GM12878 (cell line): ENCODE results near the gene KICS2. TPM values are rescaled to one million over a fixed set of nuclear protein-coding genes. Genes with fewer than 3 reads are reported as not detected.

Experiments
- ATAC-seq: fragments of 200-7000 bp; cut with Tn5 transposase; 3 replicates; pipeline ENCODE4 v1.9.1; 2020; ENCODE audit warnings: mild to moderate bottlenecking, moderate library complexity
- BruUV-seq: library from RNA; stranded (reverse); fragments of 400-500 nt; replicated peaks from 2 replicates; lab custom pipeline; 2021; lab: Mats Ljungman, UMichigan
- CTCF ChIA-PET: fragments of 300-600 bp; sonication (Branson Sonifier 250); formaldehyde crosslinking; extraction: SDS; loops from one replicate; lab custom pipeline; 2021; ENCODE audit warnings: inconsistent platforms; lab: Yijun Ruan, JAX
- POLR2A ChIA-PET: fragments of 350-600 bp; formaldehyde crosslinking; extraction: SDS; loops from one replicate; lab custom pipeline; 2021; ENCODE audit warnings: inconsistent platforms; lab: Charles Lee
- RAD21 ChIA-PET: fragments of 300-600 bp; sonication (Branson Sonifier 250); formaldehyde crosslinking; loops from one replicate; lab custom pipeline; 2023; ENCODE audit warnings: antibody characterized with exemption; ENCODE audit not compliant: unreplicated experiment; lab: Charles Lee
- SMC1A ChIA-PET: fragments of 300-600 bp; sonication (Branson Sonifier 250); formaldehyde crosslinking; loops from one replicate; lab custom pipeline; 2023; ENCODE audit not compliant: unreplicated experiment, uncharacterized antibody; lab: Charles Lee
- DNase-seq: peaks from one replicate; pipeline ENCODE4 v3.0.0-alpha.2; 2011; ENCODE audit warnings: low read depth, low spot score
- FAIRE-seq: peaks from 3 replicates; lab custom pipeline; 2011; peaks lifted over from hg19 to GRCh38; lab: Jason Lieb, UNC
- H2AFZ ChIP-seq: 2 replicates; pipeline ENCODE4 v1.6.0; 2011; ENCODE audit warnings: low read depth, low read length, control low read depth; ENCODE audit not compliant: control insufficient read depth
- H3K27ac ChIP-seq: 2 replicates; pipeline ENCODE4 v1.5.1; 2011; ENCODE audit warnings: control low read depth; ENCODE audit not compliant: control insufficient read depth, insufficient read depth
- H3K27me3 ChIP-seq, 2 experiments: replicated peaks in 1 of 2; 2 replicates each; pipeline versions ENCODE4 v1.6.0 to v1.6.1; 2011; ENCODE audit warnings: low read length in 1 of 2; ENCODE audit not compliant: control insufficient read depth in 2 of 2, insufficient read depth in 2 of 2
- H3K36me3 ChIP-seq, 2 experiments: 2 replicates each; pipeline ENCODE4 v1.5.1; 2011; ENCODE audit warnings: low read length in 1 of 2; ENCODE audit not compliant: control insufficient read depth in 2 of 2, insufficient read depth in 2 of 2
- H3K4me1 ChIP-seq: 2 replicates; pipeline ENCODE4 v1.6.1; 2011; ENCODE audit warnings: mild to moderate bottlenecking, low read length, moderate library complexity, mixed read lengths; ENCODE audit not compliant: control insufficient read depth, insufficient read depth
- H3K4me2 ChIP-seq: 2 replicates; pipeline ENCODE4 v1.6.0; 2011; ENCODE audit warnings: control low read depth; ENCODE audit not compliant: control insufficient read depth, insufficient read depth
- H3K4me3 ChIP-seq: fragments of 200-600 bp; sonication (generic); 2 replicates; pipeline ENCODE4 v1.5.1; 2016
- H3K79me2 ChIP-seq: 2 replicates; pipeline ENCODE4 v1.6.0; 2011; ENCODE audit warnings: low read length; ENCODE audit not compliant: control insufficient read depth, insufficient read depth
- H3K9ac ChIP-seq: 2 replicates; pipeline ENCODE4 v1.8.0; 2011; ENCODE audit warnings: low read length, control low read depth, mixed read lengths; ENCODE audit not compliant: control insufficient read depth, insufficient read depth
- H3K9me3 ChIP-seq: replicated peaks from 3 replicates; pipeline ENCODE4 v1.5.1; 2011; ENCODE audit warnings: mild to moderate bottlenecking, low read length; ENCODE audit not compliant: control insufficient read depth, insufficient read depth
- H4K20me1 ChIP-seq: 2 replicates; pipeline ENCODE4 v1.6.0; 2011; ENCODE audit not compliant: control insufficient read depth, insufficient read depth
- BCL11A ChIP-seq: IDR thresholded peaks from 2 replicates; pipeline ENCODE4 v1.6.1; 2011; ENCODE audit warnings: low read depth, low read length
- CBFB ChIP-seq: IDR thresholded peaks from 2 replicates; pipeline ENCODE4 v1.6.1; 2016; ENCODE audit warnings: antibody characterized with exemption, low read depth
- LARP7 ChIP-seq: fragments of 450-650 bp; IDR thresholded peaks from 2 replicates; pipeline ENCODE4 v1.6.1; 2017; ENCODE audit warnings: mild to moderate bottlenecking
- MTA2 ChIP-seq: fragments of 450-650 bp; IDR thresholded peaks from 2 replicates; pipeline ENCODE4 v1.6.1; 2016; ENCODE audit warnings: low read depth, mild to moderate bottlenecking, moderate library complexity
- NR2C2 ChIP-seq: IDR thresholded peaks from 2 replicates; pipeline ENCODE4 v1.6.1; 2011; ENCODE audit warnings: borderline replicate concordance, low read depth; ENCODE audit not compliant: control insufficient read depth, insufficient read length
- RBBP5 ChIP-seq: fragments of 200-600 bp; sonication (generic); conservative IDR thresholded peaks from 2 replicates; pipeline ENCODE4 v1.6.1; 2016
- ZNF24 ChIP-seq: fragments of 450-650 bp; IDR thresholded peaks from 2 replicates; pipeline ENCODE4 v1.6.1; 2017; ENCODE audit warnings: antibody characterized with exemption, mild to moderate bottlenecking
- WGBS: methylation state at CpG from one replicate; pipeline ENCODE4 v1.1.6; 2016; ENCODE audit warnings: low lambda C conversion rate; ENCODE audit not compliant: insufficient replicate concordance, insufficient coverage; ENCODE audit errors: missing lambda C conversion rate; 5-methylcytosine and 5-hydroxymethylcytosine counted together
- in situ Hi-C: fragments of 300-500 bp; cut with MboI; formaldehyde crosslinking; loops from 9 replicates; pipeline ENCODE4 v1.14.3; 2018; ENCODE audit warnings: mixed read lengths
- intact Hi-C: fragments of 100-400 bp; cut with micrococcal nuclease; formaldehyde crosslinking; loops from one replicate; pipeline ENCODE4 v1.14.2; 2022; ENCODE audit not compliant: unreplicated experiment
- polyA plus RNA-seq, 11 experiments: library from polyadenylated mRNA; depleted of rRNA in 4 of 11; unstranded in 6 of 11; stranded (reverse) in 5 of 11; fragments of >200 nt; fragmentation: Nextera tagmentation in 4 of 11; fragmentation: Illumina TruSeq in 1 of 11; extraction: Ambion mirVana in 4 of 11; extraction: Trizol in 1 of 11; gene quantifications; 1 replicate in 1 of 11; 2 replicates in 10 of 11; pipeline versions ENCODE4 v1.2.1 to v1.2.3, GENCODE V29; 2011 to 2016; ENCODE audit warnings: inconsistent platforms in 2 of 11, missing spikeins in 2 of 11, low read depth in 1 of 11
- total RNA-seq, 4 experiments: library from RNA; depleted of rRNA in 3 of 4; stranded (reverse); fragments of >200 nt in 3 of 4; fragmentation: Illumina TruSeq in 1 of 4; extraction: Trizol in 1 of 4; gene quantifications; 2 replicates each; pipeline versions ENCODE4 v1.2.1 to v1.2.3, GENCODE V29; 2013 to 2021
- TF ChIP-seq, protein P1 (sequence below): fragments of 450-650 bp; IDR thresholded peaks from 2 replicates; pipeline ENCODE4 v1.6.1; 2017; ENCODE audit warnings: mild to moderate bottlenecking, moderate library complexity
- TF ChIP-seq, protein P2 (sequence below): IDR thresholded peaks from 2 replicates; pipeline ENCODE4 v1.6.1; 2012; ENCODE audit warnings: low read length, inconsistent platforms
- TF ChIP-seq, protein P3 (sequence below): IDR thresholded peaks from 2 replicates; pipeline ENCODE4 v1.6.1; 2011; ENCODE audit warnings: low read depth, low read length, improper control_type of control experiment, borderline replicate concordance
- TF ChIP-seq, protein P4 (sequence below): fragments of 450-650 bp; IDR thresholded peaks from 2 replicates; pipeline ENCODE4 v1.6.1; 2017; ENCODE audit warnings: mild to moderate bottlenecking

KICS2 gene
- total and polyA plus RNA-seq, 10 of the 15 experiments (the other 5 are each of a cell fraction or from before 2014, with no cell fraction given): 3.9 to 13.1 (median 9.5) TPM

DNA sequence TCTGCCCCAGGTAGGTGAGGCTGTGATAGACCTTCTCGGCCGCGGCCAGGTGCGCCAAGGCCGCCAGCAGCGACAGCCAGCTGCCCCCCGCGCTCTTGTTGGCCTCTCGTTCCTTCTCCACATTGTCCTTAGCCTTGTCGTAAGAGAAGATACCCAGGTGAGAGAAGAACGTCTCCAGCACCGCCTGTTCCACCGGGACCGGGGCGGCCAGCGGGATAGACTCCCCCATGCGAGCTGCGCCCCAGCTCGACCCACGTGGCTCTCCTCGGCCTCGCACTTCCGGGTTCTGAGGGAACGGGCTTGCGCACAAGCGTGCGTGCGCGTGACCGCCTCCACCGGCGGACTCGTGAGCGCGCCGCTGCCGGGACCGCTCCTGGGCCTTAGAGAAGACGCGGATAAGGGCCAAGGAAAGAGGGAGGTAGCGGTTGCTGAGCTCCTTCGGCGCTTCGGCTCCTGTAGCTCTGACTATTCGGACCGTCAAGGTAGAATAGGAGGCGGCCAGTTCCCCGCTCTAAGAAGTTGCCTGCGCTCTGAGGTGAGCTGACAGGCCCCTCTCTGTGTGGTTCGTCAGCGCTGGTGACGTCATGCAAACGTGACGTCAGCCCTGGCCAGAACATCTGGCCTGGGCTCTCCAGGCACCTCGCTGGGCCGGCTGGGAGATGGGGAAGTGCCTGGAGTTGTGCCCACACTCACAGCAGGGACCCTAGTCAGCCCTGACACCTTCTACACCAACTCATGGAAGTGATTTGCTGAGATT is at the start of gene KICS2 (continued):
- TF ChIP-seq, protein P1, sequence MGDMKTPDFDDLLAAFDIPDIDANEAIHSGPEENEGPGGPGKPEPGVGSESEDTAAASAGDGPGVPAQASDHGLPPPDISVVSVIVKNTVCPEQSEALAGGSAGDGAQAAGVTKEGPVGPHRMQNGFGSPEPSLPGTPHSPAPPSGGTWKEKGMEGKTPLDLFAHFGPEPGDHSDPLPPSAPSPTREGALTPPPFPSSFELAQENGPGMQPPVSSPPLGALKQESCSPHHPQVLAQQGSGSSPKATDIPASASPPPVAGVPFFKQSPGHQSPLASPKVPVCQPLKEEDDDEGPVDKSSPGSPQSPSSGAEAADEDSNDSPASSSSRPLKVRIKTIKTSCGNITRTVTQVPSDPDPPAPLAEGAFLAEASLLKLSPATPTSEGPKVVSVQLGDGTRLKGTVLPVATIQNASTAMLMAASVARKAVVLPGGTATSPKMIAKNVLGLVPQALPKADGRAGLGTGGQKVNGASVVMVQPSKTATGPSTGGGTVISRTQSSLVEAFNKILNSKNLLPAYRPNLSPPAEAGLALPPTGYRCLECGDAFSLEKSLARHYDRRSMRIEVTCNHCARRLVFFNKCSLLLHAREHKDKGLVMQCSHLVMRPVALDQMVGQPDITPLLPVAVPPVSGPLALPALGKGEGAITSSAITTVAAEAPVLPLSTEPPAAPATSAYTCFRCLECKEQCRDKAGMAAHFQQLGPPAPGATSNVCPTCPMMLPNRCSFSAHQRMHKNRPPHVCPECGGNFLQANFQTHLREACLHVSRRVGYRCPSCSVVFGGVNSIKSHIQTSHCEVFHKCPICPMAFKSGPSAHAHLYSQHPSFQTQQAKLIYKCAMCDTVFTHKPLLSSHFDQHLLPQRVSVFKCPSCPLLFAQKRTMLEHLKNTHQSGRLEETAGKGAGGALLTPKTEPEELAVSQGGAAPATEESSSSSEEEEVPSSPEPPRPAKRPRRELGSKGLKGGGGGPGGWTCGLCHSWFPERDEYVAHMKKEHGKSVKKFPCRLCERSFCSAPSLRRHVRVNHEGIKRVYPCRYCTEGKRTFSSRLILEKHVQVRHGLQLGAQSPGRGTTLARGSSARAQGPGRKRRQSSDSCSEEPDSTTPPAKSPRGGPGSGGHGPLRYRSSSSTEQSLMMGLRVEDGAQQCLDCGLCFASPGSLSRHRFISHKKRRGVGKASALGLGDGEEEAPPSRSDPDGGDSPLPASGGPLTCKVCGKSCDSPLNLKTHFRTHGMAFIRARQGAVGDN: peak; percentile 54

DNA sequence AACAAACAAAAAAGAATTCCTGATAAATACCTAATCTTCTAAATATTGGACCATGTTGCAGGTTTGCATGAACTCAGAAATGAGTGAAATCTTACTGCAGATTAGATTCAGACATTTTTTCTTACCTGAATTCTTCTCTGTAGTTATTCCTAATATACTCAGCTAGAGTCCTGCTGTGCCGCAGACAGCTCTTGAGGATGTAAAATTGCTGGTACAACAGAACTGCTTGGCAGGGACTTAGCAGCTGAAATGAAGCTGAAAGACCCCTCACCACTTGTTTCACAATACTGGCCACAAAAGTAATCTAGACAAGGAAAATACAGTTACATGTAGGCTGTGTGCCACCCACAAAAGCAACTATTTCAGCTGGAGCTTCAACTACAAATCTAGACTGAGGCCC is 48.3 kb upstream of the KICS2 start:
- FAIRE-seq (no peak), ATAC-seq (no peak), DNase-seq (no peak)
- TF ChIP-seq BCL11A (no peak), NR2C2 (no peak), MTA2 (no peak), LARP7 (no peak), ZNF24 (no peak), CBFB (no peak), RBBP5 (no peak)
- TF ChIP-seq, protein P2, sequence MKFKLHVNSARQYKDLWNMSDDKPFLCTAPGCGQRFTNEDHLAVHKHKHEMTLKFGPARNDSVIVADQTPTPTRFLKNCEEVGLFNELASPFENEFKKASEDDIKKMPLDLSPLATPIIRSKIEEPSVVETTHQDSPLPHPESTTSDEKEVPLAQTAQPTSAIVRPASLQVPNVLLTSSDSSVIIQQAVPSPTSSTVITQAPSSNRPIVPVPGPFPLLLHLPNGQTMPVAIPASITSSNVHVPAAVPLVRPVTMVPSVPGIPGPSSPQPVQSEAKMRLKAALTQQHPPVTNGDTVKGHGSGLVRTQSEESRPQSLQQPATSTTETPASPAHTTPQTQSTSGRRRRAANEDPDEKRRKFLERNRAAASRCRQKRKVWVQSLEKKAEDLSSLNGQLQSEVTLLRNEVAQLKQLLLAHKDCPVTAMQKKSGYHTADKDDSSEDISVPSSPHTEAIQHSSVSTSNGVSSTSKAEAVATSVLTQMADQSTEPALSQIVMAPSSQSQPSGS: no peak
- TF ChIP-seq, protein P3, sequence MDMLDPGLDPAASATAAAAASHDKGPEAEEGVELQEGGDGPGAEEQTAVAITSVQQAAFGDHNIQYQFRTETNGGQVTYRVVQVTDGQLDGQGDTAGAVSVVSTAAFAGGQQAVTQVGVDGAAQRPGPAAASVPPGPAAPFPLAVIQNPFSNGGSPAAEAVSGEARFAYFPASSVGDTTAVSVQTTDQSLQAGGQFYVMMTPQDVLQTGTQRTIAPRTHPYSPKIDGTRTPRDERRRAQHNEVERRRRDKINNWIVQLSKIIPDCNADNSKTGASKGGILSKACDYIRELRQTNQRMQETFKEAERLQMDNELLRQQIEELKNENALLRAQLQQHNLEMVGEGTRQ: no peak
- TF ChIP-seq, protein P4, sequence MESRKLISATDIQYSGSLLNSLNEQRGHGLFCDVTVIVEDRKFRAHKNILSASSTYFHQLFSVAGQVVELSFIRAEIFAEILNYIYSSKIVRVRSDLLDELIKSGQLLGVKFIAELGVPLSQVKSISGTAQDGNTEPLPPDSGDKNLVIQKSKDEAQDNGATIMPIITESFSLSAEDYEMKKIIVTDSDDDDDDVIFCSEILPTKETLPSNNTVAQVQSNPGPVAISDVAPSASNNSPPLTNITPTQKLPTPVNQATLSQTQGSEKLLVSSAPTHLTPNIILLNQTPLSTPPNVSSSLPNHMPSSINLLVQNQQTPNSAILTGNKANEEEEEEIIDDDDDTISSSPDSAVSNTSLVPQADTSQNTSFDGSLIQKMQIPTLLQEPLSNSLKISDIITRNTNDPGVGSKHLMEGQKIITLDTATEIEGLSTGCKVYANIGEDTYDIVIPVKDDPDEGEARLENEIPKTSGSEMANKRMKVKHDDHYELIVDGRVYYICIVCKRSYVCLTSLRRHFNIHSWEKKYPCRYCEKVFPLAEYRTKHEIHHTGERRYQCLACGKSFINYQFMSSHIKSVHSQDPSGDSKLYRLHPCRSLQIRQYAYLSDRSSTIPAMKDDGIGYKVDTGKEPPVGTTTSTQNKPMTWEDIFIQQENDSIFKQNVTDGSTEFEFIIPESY: no peak
- Histone ChIP-seq H3K27me3 (no peaks in the 10 kb centered on the region; a peak in 1 of 4 replicates), H3K9me3 (no peaks in the 10 kb centered on the region), H3K79me2 (no peaks in the 10 kb centered on the region), H3K4me1 (no peaks in the 10 kb centered on the region), H3K36me3 (no peaks in the 10 kb centered on the region), H3K4me3 (no peak overlapping the region), H3K9ac (no peak overlapping the region), H3K27ac (no peak overlapping the region), H2AFZ (no peak overlapping the region), H4K20me1 (no peaks in the 10 kb centered on the region), H3K4me2 (no peak overlapping the region)
- ChIA-PET POLR2A (no interaction called here), RAD21 (no interaction called here), CTCF (no interaction called here), SMC1A (no interaction called here)
- in situ Hi-C loops (loop anchor here (25.0 kb wide), 2 partner anchors 858 to 1158 kb away; no protein-coding TSS in a partner anchor), intact Hi-C loops (loop anchor here (5.0 kb wide), 1 partner anchor 122 kb away; the partner anchor contains the start of gene C12orf56)
- BruUV-seq: no TSS peak
- WGBS: 64% methylated on average over 1 of the region's 1 CpG
